ENCODE data around the gene SCARB1.

SCARB1 gene

DNA sequence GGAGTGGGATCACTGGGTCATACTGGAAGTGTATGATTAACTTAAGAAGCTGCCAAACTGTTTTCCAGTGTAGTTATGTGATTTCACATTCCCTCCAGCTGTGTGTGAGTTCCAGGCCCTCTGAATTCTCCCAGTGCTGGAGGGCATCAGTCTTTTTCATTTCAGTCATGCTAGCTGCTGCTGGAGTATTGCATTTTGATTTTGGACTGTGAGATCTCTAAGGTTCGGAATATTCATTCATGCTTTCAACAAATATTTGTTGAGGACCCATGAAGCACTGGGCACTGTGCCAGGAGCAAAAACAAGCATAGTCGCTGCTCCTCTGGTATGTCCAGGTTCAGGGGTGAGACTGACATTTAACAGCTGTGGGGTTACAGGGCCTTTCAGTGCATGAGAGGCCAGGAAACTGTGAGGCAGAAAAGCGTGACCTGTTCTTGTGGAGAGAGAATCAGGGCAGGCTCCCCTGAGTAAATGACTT is 133.2 kb downstream of the SCARB1 start:
- no peak for DNase-seq (ENCODE audit: low spot score)

- DNase-seq (ENCODE audit: low spot score), result no peak
These were observed 135.7 kb downstream of the SCARB1 start for GRCh38 chr12:124727922-124728321.

- DNase-seq (ENCODE audit: low spot score), result peak; percentile 42
These were observed 136.3 kb downstream of the SCARB1 start for GRCh38 chr12:124727264-124727800.
